ENCODE results near the gene LRRC34.

Gene LRRC34, protein sequence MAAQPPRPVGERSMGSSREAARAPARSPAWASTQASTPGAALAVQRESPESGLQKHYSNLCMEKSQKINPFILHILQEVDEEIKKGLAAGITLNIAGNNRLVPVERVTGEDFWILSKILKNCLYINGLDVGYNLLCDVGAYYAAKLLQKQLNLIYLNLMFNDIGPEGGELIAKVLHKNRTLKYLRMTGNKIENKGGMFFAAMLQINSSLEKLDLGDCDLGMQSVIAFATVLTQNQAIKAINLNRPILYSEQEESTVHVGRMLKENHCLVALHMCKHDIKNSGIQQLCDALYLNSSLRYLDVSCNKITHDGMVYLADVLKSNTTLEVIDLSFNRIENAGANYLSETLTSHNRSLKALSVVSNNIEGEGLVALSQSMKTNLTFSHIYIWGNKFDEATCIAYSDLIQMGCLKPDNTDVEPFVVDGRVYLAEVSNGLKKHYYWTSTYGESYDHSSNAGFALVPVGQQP

DNA sequence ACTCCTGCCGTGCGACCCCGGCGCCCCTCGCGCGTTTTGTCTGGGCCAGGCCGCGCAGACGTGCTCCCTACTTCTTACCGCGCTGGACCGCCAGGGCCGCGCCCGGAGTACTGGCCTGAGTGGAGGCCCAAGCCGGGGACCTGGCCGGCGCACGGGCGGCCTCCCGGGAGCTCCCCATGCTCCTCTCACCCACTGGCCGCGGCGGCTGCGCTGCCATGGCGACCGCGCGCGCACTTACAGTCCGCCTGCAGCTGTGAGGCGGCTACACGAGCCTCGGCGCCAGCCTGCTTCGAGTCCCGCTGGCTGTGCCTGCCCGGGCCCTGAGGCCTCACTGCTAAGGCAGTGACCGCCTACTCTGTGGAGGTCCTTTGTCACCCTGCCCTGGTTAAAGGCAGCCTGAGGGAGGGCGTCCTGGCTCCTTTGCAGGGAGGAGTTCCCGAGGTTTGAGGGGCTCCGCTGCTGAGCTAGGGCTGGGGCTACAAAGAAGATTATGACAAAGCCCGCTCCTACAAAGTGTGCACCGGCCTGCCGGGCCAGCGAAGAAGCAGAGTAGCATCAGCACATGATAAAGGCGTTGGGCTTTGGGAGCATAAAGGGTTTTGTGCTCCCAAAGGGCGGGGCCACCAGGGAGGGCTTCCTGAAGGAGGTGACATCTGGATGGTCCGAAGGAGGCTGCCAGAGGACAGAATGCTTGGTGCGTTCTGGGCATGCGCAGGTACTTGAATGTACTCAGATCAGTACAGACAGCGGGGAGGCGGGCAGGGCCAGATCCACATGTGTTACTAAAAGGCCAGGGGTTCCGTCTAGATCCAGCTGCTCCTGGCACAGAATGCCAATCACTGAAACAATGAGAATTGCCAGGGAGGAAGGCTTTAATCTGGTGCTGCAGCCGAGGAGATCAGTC is at the start of gene LRRC34, which contains the start of gene LRRIQ4:
Gene LRRC34 (minus strand): TSS at position 573 of the 904 bp plus-strand sequence. CDS start 356 bp downstream, at position 217.
Gene LRRIQ4 (plus strand): TSS at position 539 of the 904 bp plus-strand sequence. CDS start 9,052 bp downstream, outside the sequence.
- DNase-seq (ENCODE audit: low read depth) = peak; percentile 74

DNA sequence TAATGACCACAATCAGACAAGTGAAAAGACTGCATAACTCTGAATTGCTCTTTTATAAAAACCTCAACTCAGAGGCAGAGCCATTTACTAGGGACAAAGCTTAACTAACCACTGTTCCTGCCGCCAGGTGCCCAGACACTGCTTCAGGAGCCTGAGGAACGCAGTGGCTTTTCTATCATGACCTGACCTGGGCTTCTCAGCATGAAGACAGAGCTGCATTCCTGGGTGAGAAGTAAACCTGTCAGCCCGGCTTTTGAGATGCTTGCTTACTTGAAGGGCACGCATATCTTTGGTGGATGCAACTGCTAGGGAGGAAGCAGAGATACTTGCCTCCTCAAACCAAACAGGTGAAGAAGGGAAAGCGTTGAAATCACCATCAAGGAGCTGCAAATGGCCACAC is 49.2 kb upstream of the LRRC34 start:
- DNase-seq (ENCODE audit: low read depth) = no peak

DNA sequence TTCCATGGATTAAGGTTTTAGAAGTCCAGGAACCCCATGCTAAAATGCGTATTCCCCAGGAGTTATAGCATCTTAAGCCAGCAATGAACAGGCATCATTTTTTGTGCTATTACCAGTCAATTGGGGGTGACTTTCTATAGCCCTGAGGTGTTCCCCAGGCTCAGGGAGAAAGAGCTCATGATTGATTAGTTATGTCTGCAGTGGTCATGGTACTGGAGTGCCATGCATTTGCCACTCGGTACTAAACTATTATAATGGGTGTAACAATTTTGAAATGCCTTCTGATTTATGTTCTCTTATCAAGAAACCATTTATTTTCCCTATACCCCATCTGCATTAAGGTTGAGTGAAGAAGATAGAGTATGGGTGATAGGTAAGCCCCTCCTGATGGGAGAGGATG is 45.1 kb upstream of the LRRC34 start:
- no peak for DNase-seq (ENCODE audit: low read depth)

DNA sequence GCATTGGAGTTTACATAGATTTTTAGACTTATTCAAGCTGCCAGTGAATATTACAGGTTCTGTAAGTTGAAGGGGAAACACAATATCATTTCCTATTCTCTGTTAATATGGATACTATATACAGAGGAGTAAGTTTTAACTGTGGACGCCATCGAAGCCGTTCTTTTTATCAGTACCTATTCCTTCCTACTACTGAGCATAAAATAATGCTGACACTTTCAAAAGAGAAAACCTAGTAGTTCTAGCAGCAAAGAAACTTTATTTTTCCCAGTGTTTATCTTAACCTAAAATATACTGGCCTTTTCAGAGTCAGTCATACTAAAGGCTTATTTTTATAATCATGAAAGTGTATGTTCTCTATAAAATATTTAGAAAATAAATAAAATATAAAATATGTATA is 42.8 kb upstream of the LRRC34 start:
- DNase-seq (ENCODE audit: low read depth) = no peak

DNA sequence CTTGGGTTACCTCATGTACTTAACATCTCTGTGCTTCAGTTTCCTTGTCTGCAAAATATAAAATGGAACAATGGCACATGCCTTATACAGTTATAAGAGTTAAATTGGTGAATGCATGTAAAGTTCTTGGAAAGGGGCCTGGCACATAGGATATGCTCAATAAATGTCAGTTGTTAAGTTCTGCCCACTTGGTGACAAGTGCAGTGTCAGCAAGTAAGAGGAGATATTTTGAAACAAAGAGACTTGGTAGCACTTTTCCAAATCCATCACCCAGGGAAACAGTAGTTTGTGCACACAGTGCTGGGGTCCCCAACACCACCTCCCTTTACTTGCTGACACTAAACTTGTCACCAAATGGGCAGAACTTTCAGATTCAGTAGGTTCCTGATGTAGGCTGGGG is 37.9 kb upstream of the LRRC34 start:
- no peak for DNase-seq (ENCODE audit: low read depth)

DNA sequence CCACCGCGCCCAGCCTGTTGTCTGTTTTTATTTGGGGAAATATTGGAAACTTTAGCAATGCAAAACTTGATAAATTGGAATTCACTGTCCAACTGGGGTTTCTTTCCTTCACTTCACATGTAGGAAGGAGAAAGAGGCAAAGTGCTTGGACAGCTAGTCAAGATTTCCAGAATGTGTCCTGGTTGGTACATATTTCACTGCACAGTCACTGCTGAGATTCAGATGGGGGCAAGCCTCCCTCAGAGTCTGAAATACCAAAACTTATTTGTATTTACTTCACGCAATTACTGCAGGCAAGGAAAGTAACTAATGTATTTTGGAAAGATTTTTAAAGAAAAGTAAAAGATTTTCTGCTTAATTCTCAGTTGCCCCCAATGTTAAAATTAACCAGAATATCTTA is 36.0 kb upstream of the LRRC34 start:
- DNase-seq (ENCODE audit: low read depth) = no peak

DNA sequence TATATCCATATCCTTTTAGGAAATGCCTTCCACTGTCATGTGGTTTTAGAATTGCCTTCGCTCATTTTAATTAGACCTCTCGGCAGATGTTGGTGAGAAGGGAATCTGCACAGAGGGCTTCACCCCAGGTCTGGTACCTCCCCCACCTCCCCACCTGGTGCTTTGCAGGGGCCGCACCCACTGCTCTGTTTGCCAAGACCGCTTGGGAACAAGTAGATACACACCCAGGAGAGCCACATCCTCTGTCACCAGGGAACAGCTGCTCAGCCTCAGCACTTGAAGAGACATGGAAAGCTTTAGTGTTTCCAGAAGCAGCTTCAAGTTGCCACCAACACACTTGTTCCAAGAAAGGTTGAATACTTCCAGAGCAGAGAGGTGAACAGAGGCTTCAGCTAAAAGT is 35.2 kb upstream of the LRRC34 start:
- no peak for DNase-seq (ENCODE audit: low read depth)

DNA sequence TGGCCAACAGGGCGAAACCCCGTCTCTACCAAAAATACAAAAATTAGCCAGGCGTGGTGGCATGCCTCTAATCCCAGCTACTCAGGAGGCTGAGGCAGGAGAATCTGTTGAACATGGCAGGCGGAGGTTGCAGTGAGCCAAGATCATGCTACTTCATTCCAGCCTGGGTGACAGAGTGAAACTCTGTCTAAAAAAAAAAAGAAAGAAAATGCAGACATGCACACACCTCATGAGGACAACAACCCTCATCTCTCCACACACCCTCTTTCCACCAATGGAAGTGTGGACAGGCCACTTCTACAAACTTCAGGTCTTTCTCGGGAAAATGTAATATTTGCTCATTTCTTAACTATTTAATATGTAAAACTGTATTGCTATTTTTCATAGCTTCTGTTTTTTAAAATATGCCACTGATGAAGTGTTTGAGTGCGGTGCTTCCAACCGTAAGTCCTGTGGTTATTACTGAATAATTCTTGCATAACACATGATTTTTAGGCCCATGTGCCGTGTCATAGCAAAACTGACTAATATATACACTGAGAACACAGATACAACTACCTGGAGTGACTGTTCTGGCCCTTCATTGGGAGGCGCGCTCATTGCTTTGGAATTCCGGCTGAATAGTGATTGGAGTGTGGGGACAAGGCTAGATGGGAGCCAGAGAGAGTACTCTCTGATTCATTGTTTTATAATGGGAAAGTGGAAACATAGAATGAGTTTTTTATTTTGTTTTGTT is 33.9 kb upstream of the LRRC34 start:
- peak; percentile 86 for DNase-seq (ENCODE audit: low read depth)

DNA sequence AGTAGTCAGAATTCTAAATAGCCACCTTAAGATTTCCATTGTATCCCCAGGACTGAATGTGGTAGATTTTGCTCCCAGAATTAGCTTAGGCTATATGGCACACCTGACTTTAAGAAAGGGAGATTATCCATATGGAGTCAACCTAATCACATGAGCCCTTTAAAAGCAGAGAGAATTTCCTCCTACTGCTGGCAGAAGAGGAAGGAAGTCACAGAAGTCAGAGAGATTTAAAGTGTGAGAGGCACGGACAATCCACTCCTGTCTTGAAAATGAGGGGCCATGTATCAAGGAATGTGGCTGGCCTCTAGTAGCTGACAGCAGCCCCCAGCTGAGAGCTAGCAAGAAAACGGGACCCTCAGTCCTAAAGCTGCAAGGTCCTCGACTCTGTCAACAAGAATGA is 30.3 kb upstream of the LRRC34 start:
- no peak for DNase-seq (ENCODE audit: low read depth)

DNA sequence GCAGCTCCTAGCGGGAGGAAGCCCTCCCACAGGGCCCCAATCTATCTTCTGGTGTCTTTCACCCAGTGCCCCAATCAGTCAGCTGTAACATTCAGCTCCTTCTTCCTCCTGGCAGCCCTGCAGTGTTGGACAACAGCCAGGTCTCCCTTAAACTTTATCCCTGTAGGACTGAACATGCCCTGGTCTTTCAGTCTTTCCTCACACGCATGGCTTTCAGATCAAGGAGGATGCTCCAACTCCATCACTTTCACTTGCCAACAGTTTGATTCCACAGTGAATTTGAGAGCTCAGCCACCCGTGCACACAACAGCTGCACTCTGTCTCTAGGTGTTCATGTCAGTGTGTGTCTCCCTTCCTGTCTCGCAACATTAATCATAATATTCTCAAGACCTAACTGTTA is 28.5 kb upstream of the LRRC34 start:
- no peak for DNase-seq (ENCODE audit: low read depth)

DNA sequence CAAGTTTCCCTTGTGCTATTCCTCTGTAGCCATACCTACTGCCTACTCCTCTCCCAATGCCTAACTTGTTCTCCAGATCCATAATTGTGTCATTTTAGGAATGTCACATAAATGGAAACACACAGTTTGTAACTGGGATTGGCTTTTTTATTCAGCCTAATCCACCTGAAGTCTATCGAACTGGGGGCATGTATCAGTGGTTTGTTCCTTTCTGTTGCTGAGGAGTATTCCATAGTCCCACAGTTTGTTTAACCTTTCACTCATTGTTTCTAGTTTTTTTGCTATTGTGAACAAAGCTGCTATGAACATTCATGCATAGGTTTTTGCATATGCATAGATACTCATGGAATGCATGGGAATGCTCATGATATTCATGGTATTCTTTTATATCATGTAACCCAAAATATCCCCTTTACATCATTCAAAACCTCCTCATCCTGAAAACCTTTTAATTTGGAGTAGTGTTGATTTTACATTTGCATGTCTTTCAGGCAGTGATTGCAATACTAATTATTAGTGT is 25.9 kb upstream of the LRRC34 start:
- no peak for DNase-seq (ENCODE audit: low read depth)

DNA sequence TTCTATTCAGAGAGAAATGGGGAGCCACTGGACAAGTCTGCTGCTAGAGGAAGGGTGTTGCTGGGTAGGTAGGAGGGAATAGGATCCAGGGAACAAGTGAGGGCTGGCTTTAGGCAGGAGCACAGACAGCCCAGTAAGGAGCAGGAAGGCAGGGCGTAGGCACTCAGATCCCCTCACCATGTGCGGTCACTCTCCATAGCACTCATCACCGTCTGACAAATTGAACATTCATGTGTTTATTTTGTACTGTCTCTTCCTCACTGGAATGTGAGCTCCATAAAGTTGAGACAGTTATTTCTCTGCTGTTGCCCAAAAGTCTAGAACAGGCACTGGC is 24.2 kb upstream of the LRRC34 start:
- DNase-seq (ENCODE audit: low read depth) = no peak

DNA sequence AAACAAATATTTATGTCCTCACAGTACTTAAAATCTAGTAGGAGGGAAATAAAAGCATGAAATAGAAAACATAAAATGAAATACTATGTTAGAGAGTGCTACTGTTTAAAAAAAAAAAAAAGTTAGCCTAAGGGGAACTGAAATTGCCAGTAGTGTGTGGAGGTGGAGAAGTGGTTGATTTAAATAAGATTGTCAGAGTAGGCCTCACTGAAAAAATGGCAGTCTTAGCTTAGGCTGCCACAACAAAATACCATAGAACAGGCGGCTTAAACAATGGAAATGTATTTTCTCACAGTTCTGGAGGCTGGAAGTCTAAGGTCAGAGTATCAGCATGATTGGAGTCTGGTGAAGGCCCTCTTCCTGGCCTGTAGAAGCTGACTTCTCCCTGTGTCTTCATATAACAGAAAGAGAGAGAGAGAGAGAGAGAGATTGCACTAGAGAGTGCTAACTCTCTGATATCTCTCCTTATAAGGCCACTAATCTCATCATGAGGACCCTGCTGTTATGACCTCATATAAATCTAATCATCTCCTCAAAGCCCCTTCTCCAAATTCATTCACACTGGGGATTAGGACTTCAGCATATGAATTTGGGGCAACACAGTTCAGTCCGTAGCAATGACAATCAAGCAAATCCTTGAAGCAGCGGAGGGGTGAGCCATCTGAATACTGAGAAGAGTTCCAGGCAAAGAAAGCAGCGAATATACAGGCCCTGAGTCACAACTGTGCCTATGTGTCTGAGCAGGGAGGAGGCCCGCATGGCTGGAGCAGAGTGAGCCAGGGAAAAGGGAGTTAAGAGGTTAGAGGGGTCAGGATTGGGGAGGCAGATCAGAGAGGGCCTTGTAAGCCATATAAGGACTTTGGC is 23.6 kb upstream of the LRRC34 start:
- DNase-seq (ENCODE audit: low read depth) = no peak

DNA sequence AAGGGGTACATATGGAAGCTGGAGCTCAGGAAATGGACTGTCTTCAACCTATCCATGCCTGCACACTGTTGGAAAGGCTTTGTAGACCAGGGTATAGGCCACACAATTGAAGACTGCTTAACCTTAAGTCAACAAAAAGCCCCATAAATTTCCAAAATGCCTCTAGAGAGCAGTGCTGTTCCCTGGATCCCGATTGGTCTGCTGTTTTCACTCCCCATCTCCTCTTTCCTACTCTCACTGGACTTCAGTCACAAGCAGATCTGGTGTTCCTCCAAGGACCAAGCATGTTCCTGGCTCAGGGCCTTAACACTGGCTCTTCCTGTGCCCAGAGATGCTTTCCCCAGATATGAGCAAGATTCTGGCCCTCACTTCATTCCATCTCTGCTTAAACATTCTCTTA is 22.8 kb upstream of the LRRC34 start:
- DNase-seq (ENCODE audit: low read depth) = no peak

DNA sequence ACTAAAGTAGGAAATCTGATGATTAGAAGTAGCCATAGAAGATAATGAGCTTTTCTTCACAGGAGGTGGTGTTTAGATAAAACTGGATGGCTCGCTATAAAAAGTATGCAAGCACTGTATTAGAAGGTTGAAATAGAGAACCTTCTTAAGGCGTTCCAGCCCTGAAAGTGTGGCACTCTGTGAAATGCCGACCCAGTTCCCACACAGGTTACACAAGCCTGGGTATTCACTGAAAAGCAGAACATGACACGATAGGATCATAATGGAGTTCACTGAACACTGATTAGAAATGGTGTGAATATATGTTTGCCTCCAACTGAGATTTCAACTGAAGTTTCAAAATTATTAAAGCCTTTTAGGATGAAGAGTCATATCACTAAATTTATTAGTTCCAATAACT is 15.0 kb upstream of the LRRC34 start:
- DNase-seq (ENCODE audit: low read depth) = no peak

DNA sequence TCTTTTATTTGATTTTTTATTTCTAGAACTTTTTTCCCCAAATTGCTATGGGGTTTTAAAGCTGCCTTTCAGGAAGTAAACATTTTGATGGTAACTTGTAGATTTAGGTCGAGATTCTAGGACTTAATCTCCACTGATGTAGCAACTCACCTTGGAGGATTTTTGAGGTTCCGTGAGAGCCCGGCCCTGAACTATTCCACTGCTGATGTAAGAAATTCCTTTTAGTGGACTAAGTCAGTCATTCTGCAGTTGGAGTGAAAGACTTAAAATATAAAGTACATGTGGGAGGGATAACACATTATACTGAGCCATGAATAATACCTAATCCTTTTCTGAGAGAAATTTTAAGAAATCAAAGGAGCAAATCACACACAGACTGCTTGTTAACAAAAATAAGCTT is 12.6 kb upstream of the LRRC34 start:
- no peak for DNase-seq (ENCODE audit: low read depth)

DNA sequence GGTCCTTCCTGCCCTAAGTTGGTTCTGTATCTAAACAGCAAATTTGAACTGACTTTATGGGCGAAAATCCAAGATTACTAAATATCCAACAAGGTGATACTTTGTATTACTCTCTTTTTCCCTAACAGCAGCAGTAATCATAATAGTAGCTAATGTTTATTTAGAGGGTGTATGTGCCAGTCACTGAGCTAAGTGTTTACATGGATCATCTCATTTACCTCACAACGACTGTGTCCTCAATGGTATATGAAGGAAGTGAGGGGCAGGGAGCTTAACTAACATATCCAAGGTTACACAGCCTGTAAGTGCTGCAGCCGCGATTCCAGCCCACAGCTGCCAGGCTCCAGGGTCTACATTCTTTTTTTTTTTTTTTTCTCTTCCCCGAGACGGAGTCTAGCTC is 10.3 kb upstream of the LRRC34 start:
- DNase-seq (ENCODE audit: low read depth) = no peak

DNA sequence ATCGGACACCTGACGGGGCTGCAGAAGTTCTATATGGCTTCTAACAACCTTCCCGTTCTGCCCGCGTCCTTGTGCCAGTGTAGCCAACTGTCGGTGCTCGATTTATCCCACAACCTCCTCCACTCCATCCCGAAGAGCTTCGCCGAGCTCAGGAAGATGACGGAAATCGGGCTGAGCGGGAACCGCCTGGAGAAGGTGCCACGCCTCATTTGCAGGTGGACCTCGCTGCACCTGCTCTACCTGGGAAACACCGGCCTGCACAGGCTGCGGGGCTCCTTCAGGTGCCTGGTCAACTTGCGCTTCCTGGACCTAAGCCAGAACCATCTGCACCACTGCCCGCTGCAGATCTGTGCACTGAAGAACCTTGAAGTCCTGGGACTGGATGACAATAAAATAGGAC is 9.8 kb upstream of the LRRC34 start:
- DNase-seq (ENCODE audit: low read depth) = no peak

DNA sequence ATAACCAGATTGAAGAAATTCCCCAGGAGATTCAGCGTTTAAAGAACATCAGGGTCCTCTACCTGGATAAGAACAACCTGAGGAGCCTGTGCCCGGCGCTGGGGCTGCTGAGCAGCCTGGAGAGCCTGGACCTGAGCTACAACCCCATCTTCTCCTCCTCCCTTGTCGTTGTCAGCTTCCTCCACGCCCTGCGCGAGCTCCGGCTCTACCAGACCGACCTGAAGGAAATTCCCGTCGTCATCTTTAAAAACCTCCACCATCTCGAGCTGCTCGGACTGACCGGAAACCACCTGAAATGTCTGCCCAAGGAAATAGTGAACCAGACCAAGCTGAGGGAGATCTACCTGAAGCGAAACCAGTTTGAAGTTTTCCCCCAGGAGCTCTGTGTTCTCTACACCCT is 9.4 kb upstream of the LRRC34 start:
- DNase-seq (ENCODE audit: low read depth) = no peak

DNA sequence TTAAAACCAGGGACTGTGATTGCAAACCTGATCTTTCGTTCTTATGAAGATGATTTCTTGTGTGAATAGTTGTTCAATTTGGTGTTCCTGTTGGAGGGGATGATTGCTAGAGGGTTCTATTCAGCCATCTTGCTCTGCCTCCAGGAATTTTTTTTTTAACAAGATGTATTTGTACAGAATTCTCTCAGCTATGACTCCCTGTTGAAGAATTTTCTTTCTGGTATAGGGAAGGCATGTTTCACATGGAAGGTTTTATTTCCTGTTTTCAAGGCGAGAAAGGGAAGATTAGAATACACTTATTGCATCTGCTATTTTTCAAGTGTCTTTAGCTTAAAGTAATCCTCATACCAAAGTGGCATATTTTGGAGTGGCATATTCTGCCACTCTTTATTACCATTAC is 5.6 kb upstream of the LRRC34 start:
- no peak for DNase-seq (ENCODE audit: low read depth)

DNA sequence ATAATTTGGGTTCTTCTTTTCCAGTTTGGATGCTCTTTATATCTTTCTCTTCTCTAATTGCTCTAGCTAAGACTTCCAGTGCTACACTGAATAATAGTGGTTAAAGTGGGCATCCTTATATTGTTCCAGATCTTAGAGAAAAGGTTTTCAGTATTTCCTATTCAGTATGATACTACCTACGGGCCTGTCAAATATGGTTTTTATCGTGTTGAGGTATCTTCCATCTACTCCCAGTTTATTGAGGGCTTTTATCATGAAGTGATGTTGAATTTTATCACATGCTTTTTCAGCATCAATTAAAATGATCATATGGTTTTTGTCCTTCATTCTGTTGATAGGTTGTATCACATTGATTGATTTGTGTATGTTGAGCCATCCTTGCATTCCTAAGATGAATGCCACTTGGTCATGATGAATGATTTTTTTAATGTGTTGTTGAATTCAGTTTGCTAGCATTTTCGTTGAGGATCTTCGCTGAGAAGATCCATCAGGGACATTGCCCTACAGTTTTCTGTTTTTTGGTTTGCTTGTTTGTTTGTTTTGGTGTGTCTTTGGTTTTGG is 3.0 kb upstream of the LRRC34 start:
- no peak for DNase-seq (ENCODE audit: low read depth)
